H1 (cell line): ENCODE results near the gene SNED1. TPM values are rescaled to one million over a fixed set of nuclear protein-coding genes. Genes with fewer than 3 reads are reported as not detected.

Experiments used
- CTCF ChIA-PET: fragments of 300-600 bp; sonication (Branson Sonifier 250); formaldehyde crosslinking; loops from one replicate; lab custom pipeline; 2021; ENCODE audit not compliant: partially characterized antibody; lab: Charles Lee
- POLR2A ChIA-PET: fragments of 300-600 bp; sonication (Branson Sonifier 250); formaldehyde crosslinking; loops from one replicate; lab custom pipeline; 2021; ENCODE audit warnings: inconsistent platforms; ENCODE audit not compliant: partially characterized antibody; lab: Charles Lee
- DNase-seq, 2 experiments: peaks; one replicate each; pipeline versions ENCODE4 v3.0.0 to v3.0.0-alpha.2; 2010 to 2022; ENCODE audit warnings: low spot score in 2 of 2, low read depth in 1 of 2, mixed read lengths in 1 of 2
- FAIRE-seq: peaks from 2 replicates; lab custom pipeline; 2011; peaks lifted over from hg19 to GRCh38; lab: Jason Lieb, UNC
- H2AFZ ChIP-seq: 2 replicates; pipeline ENCODE4 v1.8.1; 2012; ENCODE audit warnings: low read length, inconsistent platforms
- H2AK5ac ChIP-seq: 2 replicates; pipeline ENCODE4 v1.6.1; 2013; ENCODE audit warnings: low read depth, low read length
- H2BK120ac ChIP-seq: replicated peaks from 2 replicates; pipeline ENCODE3; 2013; ENCODE audit warnings: low read depth, low read length, inconsistent platforms
- H2BK12ac ChIP-seq: 2 replicates; pipeline ENCODE4 v1.6.1; 2013; ENCODE audit warnings: low read depth, low read length
- H2BK15ac ChIP-seq: 2 replicates; pipeline ENCODE4 v1.6.1; 2013; ENCODE audit warnings: low read length
- H2BK20ac ChIP-seq: 2 replicates; pipeline ENCODE4 v1.6.1; 2013; ENCODE audit warnings: low read length
- H2BK5ac ChIP-seq: 2 replicates; pipeline ENCODE4 v1.6.1; 2013; ENCODE audit warnings: low read depth, low read length
- H3K14ac ChIP-seq: 2 replicates; pipeline ENCODE4 v1.6.1; 2013; ENCODE audit warnings: inconsistent platforms; ENCODE audit not compliant: insufficient read length
- H3K18ac ChIP-seq: 2 replicates; pipeline ENCODE4 v1.6.1; 2013; ENCODE audit warnings: low read length; ENCODE audit errors: extremely low read depth
- H3K23ac ChIP-seq: 2 replicates; pipeline ENCODE4 v1.6.1; 2013; ENCODE audit warnings: inconsistent platforms; ENCODE audit not compliant: insufficient read length
- H3K23me2 ChIP-seq: 2 replicates; pipeline ENCODE4 v1.6.1; 2013; ENCODE audit warnings: low read depth, low read length
- H3K27ac ChIP-seq: 2 replicates; pipeline ENCODE4 v1.6.1; 2011; ENCODE audit warnings: low read depth, low read length, inconsistent platforms
- H3K27me3 ChIP-seq, 4 experiments: replicated peaks in 1 of 4; 1 replicate in 1 of 4; 2 replicates in 3 of 4; pipeline versions ENCODE4 v1.6.1 to v1.8.1; 2011 to 2013; ENCODE audit warnings: low read length in 3 of 4, mild to moderate bottlenecking in 3 of 4, inconsistent platforms in 2 of 4, mixed read lengths in 2 of 4, moderate library complexity in 1 of 4; ENCODE audit not compliant: control insufficient read depth in 3 of 4, insufficient read depth in 3 of 4; ENCODE audit errors: extremely low read depth in 1 of 4
- H3K36me3 ChIP-seq, 4 experiments: 2 replicates each; pipeline versions ENCODE4 v1.6.1 to v1.8.1; 2011 to 2013; ENCODE audit warnings: mild to moderate bottlenecking in 4 of 4, low read length in 3 of 4, moderate library complexity in 2 of 4, control low read depth in 1 of 4, inconsistent platforms in 1 of 4; ENCODE audit not compliant: insufficient read depth in 4 of 4, control insufficient read depth in 2 of 4
- H3K4ac ChIP-seq: replicated peaks from 2 replicates; pipeline ENCODE3; 2013; ENCODE audit warnings: low read length, low read depth, mixed read lengths, inconsistent platforms; ENCODE audit not compliant: insufficient read length
- H3K4me1 ChIP-seq, 4 experiments: replicated peaks in 1 of 4; 1 replicate in 1 of 4; 2 replicates in 3 of 4; pipeline versions ENCODE4 v1.6.1 to v1.8.1; 2011 to 2013; ENCODE audit warnings: low read length in 3 of 4, inconsistent platforms in 2 of 4, mixed read lengths in 1 of 4; ENCODE audit not compliant: insufficient read depth in 4 of 4, control insufficient read depth in 3 of 4
- H3K4me2 ChIP-seq, 2 experiments: 2 replicates each; pipeline versions ENCODE4 v1.6.1 to v1.8.1; 2011 to 2013; ENCODE audit warnings: low read depth in 2 of 2, low read length in 2 of 2, control low read depth in 1 of 2, inconsistent platforms in 1 of 2, mild to moderate bottlenecking in 1 of 2; ENCODE audit not compliant: insufficient read depth in 1 of 2
- H3K4me3 ChIP-seq, 4 experiments: fragments of 200-600, 300-600 bp in 1 of 4; sonication (generic), shearing (Covaris generic), sonication (Bioruptor Twin) in 1 of 4; 2 replicates each; pipeline versions ENCODE4 v1.5.1 to v1.8.1; 2011 to 2016; ENCODE audit warnings: low read length in 4 of 4, low read depth in 3 of 4, control low read depth in 2 of 4, inconsistent platforms in 2 of 4, mild to moderate bottlenecking in 2 of 4, mixed read lengths in 1 of 4, moderate library complexity in 1 of 4; ENCODE audit not compliant: insufficient read depth in 2 of 4; ENCODE audit errors: extremely low read depth in 1 of 4
- H3K56ac ChIP-seq: replicated peaks from 2 replicates; pipeline ENCODE3; 2013; ENCODE audit warnings: low read depth, mild to moderate bottlenecking, mixed read lengths, low read length, inconsistent platforms; ENCODE audit not compliant: insufficient read length
- H3K79me1 ChIP-seq: 2 replicates; pipeline ENCODE4 v1.6.1; 2013; ENCODE audit warnings: low read depth, low read length, control low read depth
- H3K79me2 ChIP-seq, 2 experiments: 2 replicates each; pipeline versions ENCODE4 v1.6.1 to v1.8.1; 2012 to 2013; ENCODE audit warnings: low read length in 2 of 2, mild to moderate bottlenecking in 2 of 2, inconsistent platforms in 1 of 2; ENCODE audit not compliant: insufficient read depth in 2 of 2, control insufficient read depth in 1 of 2
- H3K9ac ChIP-seq, 4 experiments: replicated peaks in 1 of 4; 1 replicate in 1 of 4; 2 replicates in 3 of 4; pipeline versions ENCODE4 v1.6.1 to v1.8.1; 2011 to 2013; ENCODE audit warnings: low read depth in 3 of 4, low read length in 3 of 4, control low read depth in 2 of 4, mild to moderate bottlenecking in 2 of 4, moderate library complexity in 2 of 4, inconsistent platforms in 1 of 4; ENCODE audit errors: extremely low read depth in 1 of 4
- H3K9me3 ChIP-seq, 2 experiments: 2 replicates each; pipeline versions ENCODE4 v1.6.1 to v1.8.1; 2012 to 2013; ENCODE audit warnings: mild to moderate bottlenecking in 2 of 2, moderate library complexity in 2 of 2, control low read depth in 1 of 2, inconsistent platforms in 1 of 2, low read depth in 1 of 2, low read length in 1 of 2, mixed read lengths in 1 of 2; ENCODE audit not compliant: insufficient read depth in 2 of 2
- H4K20me1 ChIP-seq, 2 experiments: replicated peaks in 1 of 2; 2 replicates each; pipeline versions ENCODE3 to v1.8.1; 2011 to 2013; ENCODE audit warnings: inconsistent platforms in 2 of 2, low read length in 2 of 2, mild to moderate bottlenecking in 1 of 2; ENCODE audit not compliant: insufficient read depth in 2 of 2, control insufficient read depth in 1 of 2
- H4K5ac ChIP-seq: 2 replicates; pipeline ENCODE4 v1.6.1; 2013; ENCODE audit warnings: low read length, low read depth, mixed read lengths, inconsistent platforms; ENCODE audit not compliant: insufficient read length
- H4K8ac ChIP-seq: 2 replicates; pipeline ENCODE4 v1.8.0; 2013; ENCODE audit warnings: mild to moderate bottlenecking, moderate library complexity, low read length, inconsistent platforms; ENCODE audit not compliant: insufficient read depth; ENCODE audit errors: extremely low read depth
- H4K91ac ChIP-seq: replicated peaks from 2 replicates; pipeline ENCODE3; 2013; ENCODE audit warnings: low read length, mixed read lengths, inconsistent platforms; ENCODE audit not compliant: insufficient read length
- CBX5 ChIP-seq: fragments of 300-800, 300-1000 bp; sonication (generic); IDR thresholded peaks from 2 replicates; pipeline ENCODE4 v1.7.1; 2016; ENCODE audit warnings: antibody characterized with exemption, low read length, low read depth
- CHD2 ChIP-seq: IDR thresholded peaks from 2 replicates; pipeline ENCODE4 v1.6.1; 2012; ENCODE audit warnings: low read length, improper control_type of control experiment
- EGR1 ChIP-seq: IDR thresholded peaks from 2 replicates; pipeline ENCODE4 v1.6.1; 2011; ENCODE audit warnings: low read depth, low read length, borderline replicate concordance
- HDAC2 ChIP-seq, 2 experiments: fragments of 300-600 bp in 1 of 2; sonication (generic) in 1 of 2; IDR thresholded peaks; 2 replicates each; pipeline ENCODE4 v1.6.1; 2011 to 2012; ENCODE audit warnings: low read depth in 2 of 2, low read length in 2 of 2, mild to moderate bottlenecking in 2 of 2, moderate library complexity in 2 of 2, borderline replicate concordance in 1 of 2, inconsistent platforms in 1 of 2
- JUN ChIP-seq: IDR thresholded peaks from 2 replicates; pipeline ENCODE4 v1.6.1; 2011; ENCODE audit warnings: low read depth, mild to moderate bottlenecking, improper control_type of control experiment, low read length
- KDM4A ChIP-seq: IDR thresholded peaks from one replicate; pipeline ENCODE4 v1.7.1; 2012; ENCODE audit warnings: low read depth, mild to moderate bottlenecking, moderate library complexity, low read length, inconsistent platforms; ENCODE audit not compliant: severe bottlenecking
- RAD21 ChIP-seq, 2 experiments: IDR thresholded peaks in 1 of 2; conservative IDR thresholded peaks in 1 of 2; 2 replicates each; pipeline ENCODE4 v1.6.1; 2011; ENCODE audit warnings: low read depth in 2 of 2, low read length in 2 of 2, improper control_type of control experiment in 1 of 2, inconsistent platforms in 1 of 2, mild to moderate bottlenecking in 1 of 2, moderate library complexity in 1 of 2
- WGBS, 2 experiments: shearing (Covaris generic) in 1 of 2; methylation state at CpG; one replicate each; pipeline versions ENCODE4 v1.1.6 to v1.1.7; 2013 to 2015; ENCODE audit warnings: low lambda C conversion rate in 2 of 2, mixed read lengths in 2 of 2, inconsistent platforms in 1 of 2, low coverage in 1 of 2, missing lambda C conversion rate in 1 of 2; ENCODE audit not compliant: insufficient replicate concordance in 2 of 2, insufficient coverage in 1 of 2, insufficient read length in 1 of 2; ENCODE audit errors: extremely low coverage in 1 of 2, missing lambda C conversion rate in 1 of 2; 5-methylcytosine and 5-hydroxymethylcytosine counted together
- long read RNA-seq, 2 experiments: library from RNA in 1 of 2; library from capped mRNA in 1 of 2; stranded (forward); transcript quantifications; one replicate each; pipeline ENCODE4 v2.0.0, GENCODE V29; 2021; ENCODE audit warnings: inconsistent platforms in 1 of 2
- polyA minus RNA-seq, 3 experiments: library from RNA; depleted of rRNA, polyadenylated mRNA; stranded (reverse); fragments of >200 nt; gene quantifications; 1 replicate in 2 of 3; 2 replicates in 1 of 3; pipeline ENCODE4 v1.2.3, GENCODE V29; 2011
- polyA plus RNA-seq, 7 experiments: library from polyadenylated mRNA; depleted of rRNA in 3 of 7; stranded (reverse) in 5 of 7; unstranded in 2 of 7; fragments of >200 nt in 5 of 7; fragments of 200-250 nt in 2 of 7; gene quantifications; 1 replicate in 5 of 7; 2 replicates in 1 of 7; 4 replicates in 1 of 7; pipeline versions ENCODE4 v1.2.1 to v1.2.3, GENCODE V29; 2011 to 2013; ENCODE audit warnings: missing spikeins in 2 of 7, mixed read lengths in 2 of 7
- total RNA-seq: library from RNA; stranded (reverse); fragmentation: NEBNext Ultra II Directional; extraction: Animal tissue kit (Norgen Biotek cat#: 25700); gene quantifications from 2 replicates; pipeline ENCODE4 v1.2.1, GENCODE V29; 2021

Gene SNED1
- 1.9 and 2.4 TPM in 2 replicates for total RNA-seq
- 1.9 and 2.6 TPM in 2 replicates for polyA plus RNA-seq (2011; rRNA removed)
- polyA plus RNA-seq (2011; cell fraction: cytosol; rRNA removed), result 1.7 TPM
- polyA plus RNA-seq (2011; cell fraction: nucleus; rRNA removed), result 8.2 TPM
- 1.1 to 1.8 TPM (median 1.6 TPM) in 4 replicates for polyA plus RNA-seq (2012, experiment 1 of 2)
- polyA plus RNA-seq (2012, experiment 2 of 2), result 0.67 TPM
- polyA plus RNA-seq (2013, experiment 1 of 2), result 0.95 TPM
- 1.0 TPM for polyA plus RNA-seq (2013, experiment 2 of 2)
- polyA minus RNA-seq (2011; rRNA and poly(A)+ RNA removed), result 3.0 and 3.2 TPM in 2 replicates
- polyA minus RNA-seq (2011; cell fraction: cytosol; rRNA and poly(A)+ RNA removed), result 5.0 TPM
- polyA minus RNA-seq (2011; cell fraction: nucleus; rRNA and poly(A)+ RNA removed), result 11.6 TPM
- long read RNA-seq, experiment 1, partial matches to known transcripts, result 1 of 1 reads
- long read RNA-seq, experiment 1, other reads (novel, unspliced or antisense), result 0 of 1 reads
- long read RNA-seq, experiment 2, result 0 reads

DNA sequence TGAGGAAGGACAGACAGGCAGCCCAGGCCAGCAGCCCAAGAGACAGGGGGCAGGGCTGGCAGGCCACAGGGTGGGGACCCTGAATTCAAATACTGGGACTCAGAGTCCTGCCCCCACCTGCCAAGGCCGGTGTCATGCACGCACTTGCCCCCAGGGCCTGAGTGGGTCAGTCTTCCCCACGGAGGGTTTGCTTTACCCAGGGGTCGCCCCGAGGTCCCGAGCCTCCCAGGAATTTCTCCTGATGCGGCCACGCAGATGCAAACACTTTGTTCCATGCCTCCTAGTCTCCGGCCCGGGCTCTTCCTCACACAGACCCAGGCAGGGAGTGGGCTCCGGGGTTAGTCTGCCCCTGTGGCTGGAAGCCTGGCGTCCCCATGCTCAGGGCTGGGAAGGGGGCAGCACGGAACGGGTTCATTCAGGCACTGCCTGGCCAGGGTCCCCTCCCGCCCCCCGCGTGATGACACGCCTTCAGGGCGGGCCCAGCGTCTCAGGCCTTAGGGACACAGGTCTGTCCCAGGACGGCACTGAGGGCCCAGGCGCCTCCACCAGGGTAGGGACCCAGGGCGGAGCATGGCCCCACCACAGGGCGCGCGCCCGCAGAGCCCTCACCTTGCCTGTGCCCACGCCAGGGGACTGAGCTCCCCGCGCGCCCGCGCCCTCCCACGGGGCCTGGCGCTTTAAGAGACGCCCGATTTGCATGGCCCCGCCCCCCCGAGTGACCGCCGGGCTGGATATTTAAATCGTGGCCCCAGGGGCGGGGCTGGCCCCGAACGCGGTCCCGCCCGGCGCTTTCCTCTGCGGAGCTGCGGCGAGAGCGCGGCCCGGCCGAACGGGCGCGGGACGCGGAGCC, at the start of gene SNED1:
Gene SNED1, plus strand, starts transcription at position 763 of the 850 bp plus-strand sequence. CDS start 220 bp downstream, outside the sequence.
- Histone ChIP-seq H3K14ac (no peak within 1 kb of the TSS), H3K18ac (no peak within 1 kb of the TSS; the same call in 1 of the 2 replicates), H2AK5ac (no peak within 1 kb of the TSS), H3K27me3 (peaks cover 5 to 27% (median 15%) of the 10 kb centered on the region in 4 experiments), H3K23ac (no peak within 1 kb of the TSS), H2BK12ac (peak within 1 kb of the TSS; percentile 50; the same call in 1 of the 2 replicates), H2BK20ac (no peak within 1 kb of the TSS), H4K8ac (no peak within 1 kb of the TSS; the same call in none of the 2 replicates), H3K9ac (peak within 1 kb of the TSS in 3 of 4 experiments; percentile 20 to 55 (median 43); a peak in 4 of 7 replicates), H3K9me3 (peaks cover 0 to under 1% of the 10 kb centered on the region in 2 experiments; a peak in 2 of 4 replicates), H2BK120ac (no peak within 1 kb of the TSS), H4K20me1 (peaks cover 0 to 7% of the 10 kb centered on the region in 2 experiments), H3K4me2 (peak within 1 kb of the TSS; percentile 56 to 80), H2BK15ac (no peak within 1 kb of the TSS), H3K4me3 (peak within 1 kb of the TSS; percentile 61 to 85 (median 72)), H3K4ac (no peak within 1 kb of the TSS), H3K27ac (0 out of 2 replicates have a peak within 1 kb of the TSS, but pooled peaks have one; percentile 23), H3K56ac (no peak within 1 kb of the TSS), H2AFZ (peak within 1 kb of the TSS; percentile 85; the same call in 1 of the 2 replicates), H4K91ac (peak within 1 kb of the TSS; percentile 78), H3K79me2 (no peaks in the 10 kb centered on the region), H3K23me2 (peaks cover 4% of the 10 kb centered on the region; the same call in 1 of the 2 replicates), H3K36me3 (no peaks in the 10 kb centered on the region), H3K4me1 (peaks cover 0 to 6% (median 2%) of the 10 kb centered on the region in 4 experiments; a peak in 3 of 7 replicates), H4K5ac (peak within 1 kb of the TSS; percentile 71), H2BK5ac (no peak within 1 kb of the TSS; the same call in 1 of the 2 replicates), H3K79me1 (no peaks in the 10 kb centered on the region)
- DNase-seq (peak in 1 of 2 experiments; percentile 93), FAIRE-seq (no peak)
- WGBS, 2 experiments, result 12% methylated on average over 25 of the region's 61 CpGs; no CpG with 5 or more reads in 1 of the 2 experiments
- ChIA-PET POLR2A (interaction anchor here (1.6 kb wide), 1 partner anchor 9 kb away, joined by 3 read pairs; no protein-coding TSS in a partner anchor), CTCF (interaction anchor here (2.8 kb wide), 1 partner anchor 11 kb away, joined by 11 read pairs; no protein-coding TSS in a partner anchor)
- TF ChIP-seq CBX5 (no peak), JUN (no peak), CHD2 (no peak), EGR1 (no peak), KDM4A (peak; percentile 89), RAD21 (IDR thresholded peaks at IDR 0.05 in 1 of 2, conservative IDR thresholded peaks at IDR 0.05 in 1 of 2; ENCODE audit: low read depth in 2 of 2, low read length in 2 of 2) (no peak; a peak in 1 of 4 replicates), HDAC2 (IDR thresholded peaks at IDR 0.05; ENCODE audit: borderline replicate concordance in 1 of 2, low read depth in 2 of 2, low read length in 2 of 2) (0 out of 4 replicates have a peak, but pooled peaks of 1 of the 2 experiments have one; percentile 28)
